Urinary bladder (tissue), 4 donors: ENCODE measurements around the gene AKAP14. TPM values are rescaled to one million over a fixed set of nuclear protein-coding genes. Genes with fewer than 3 reads are reported as not detected.

Source experiments
- DNase-seq: peaks from one replicate; pipeline ENCODE4 v3.0.0-alpha.2; 2015; ENCODE audit errors: extremely low spot score
- H3K27ac ChIP-seq: one replicate; pipeline ENCODE4 v1.5.1; 2013; ENCODE audit warnings: low read depth, mild to moderate bottlenecking, moderate library complexity
- H3K36me3 ChIP-seq: one replicate; pipeline ENCODE4 v1.6.1; 2013; ENCODE audit warnings: mild to moderate bottlenecking, moderate library complexity; ENCODE audit not compliant: insufficient read depth
- H3K4me1 ChIP-seq: one replicate; pipeline ENCODE4 v1.6.1; 2013; ENCODE audit warnings: mild to moderate bottlenecking, moderate library complexity; ENCODE audit not compliant: insufficient read depth
- H3K4me3 ChIP-seq: one replicate; pipeline ENCODE4 v1.5.1; 2013; ENCODE audit warnings: low read depth, low read length
- WGBS: extraction: QIAGEN DNeasy Blood & Tissue Kit; methylation state at CpG from one replicate; pipeline ENCODE4 v1.1.7; 2013; 5-methylcytosine and 5-hydroxymethylcytosine counted together
- polyA plus RNA-seq: library from polyadenylated mRNA; stranded (reverse); fragments of 200-250 nt; gene quantifications from one replicate; pipeline ENCODE4 v1.2.3, GENCODE V29; 2013
- total RNA-seq: library from RNA; depleted of rRNA; stranded (reverse); fragments of >200 nt; gene quantifications from one replicate; pipeline ENCODE4 v1.2.3, GENCODE V29; 2014
- donor health status: healthy with polysubstance abuse.
- donor health status: healthy.

The AKAP14 gene
- total RNA-seq, result not detected
- polyA plus RNA-seq, result not detected

DNA sequence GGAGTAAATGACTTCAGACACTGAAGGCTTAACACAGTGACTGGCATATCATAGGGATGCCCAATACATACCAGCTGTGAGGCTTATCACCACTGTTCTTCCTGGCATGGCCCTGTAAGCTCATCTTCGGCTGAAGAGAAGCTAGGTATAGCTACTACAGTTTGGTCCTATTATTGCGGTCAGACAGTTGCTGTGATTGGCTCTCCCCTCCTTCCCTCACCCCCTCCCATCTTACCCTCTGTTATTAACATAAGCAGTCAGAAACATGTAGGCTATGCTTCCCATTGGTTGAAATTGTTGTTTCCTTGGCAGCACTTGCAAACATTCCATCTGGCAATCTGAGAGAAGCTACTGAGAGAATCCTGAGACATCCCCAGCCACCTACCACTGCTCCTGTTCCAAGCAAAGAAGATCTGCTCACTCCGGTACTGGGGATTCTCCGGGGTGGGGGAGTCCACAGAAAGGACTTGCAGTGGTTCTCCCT, at the start of gene AKAP14:
Gene AKAP14, plus strand, starts transcription at position 51 of the 484 bp plus-strand sequence. CDS start 7,331 bp downstream, outside the sequence.
- Histone ChIP-seq H3K4me1 (no peaks in the 10 kb centered on the region), H3K36me3 (no peaks in the 10 kb centered on the region), H3K4me3 (no peak within 1 kb of the TSS), H3K27ac (no peak within 1 kb of the TSS)
- DNase-seq, result no peak
- 33% methylated on average over 4 of the region's 4 CpGs for WGBS

DNA sequence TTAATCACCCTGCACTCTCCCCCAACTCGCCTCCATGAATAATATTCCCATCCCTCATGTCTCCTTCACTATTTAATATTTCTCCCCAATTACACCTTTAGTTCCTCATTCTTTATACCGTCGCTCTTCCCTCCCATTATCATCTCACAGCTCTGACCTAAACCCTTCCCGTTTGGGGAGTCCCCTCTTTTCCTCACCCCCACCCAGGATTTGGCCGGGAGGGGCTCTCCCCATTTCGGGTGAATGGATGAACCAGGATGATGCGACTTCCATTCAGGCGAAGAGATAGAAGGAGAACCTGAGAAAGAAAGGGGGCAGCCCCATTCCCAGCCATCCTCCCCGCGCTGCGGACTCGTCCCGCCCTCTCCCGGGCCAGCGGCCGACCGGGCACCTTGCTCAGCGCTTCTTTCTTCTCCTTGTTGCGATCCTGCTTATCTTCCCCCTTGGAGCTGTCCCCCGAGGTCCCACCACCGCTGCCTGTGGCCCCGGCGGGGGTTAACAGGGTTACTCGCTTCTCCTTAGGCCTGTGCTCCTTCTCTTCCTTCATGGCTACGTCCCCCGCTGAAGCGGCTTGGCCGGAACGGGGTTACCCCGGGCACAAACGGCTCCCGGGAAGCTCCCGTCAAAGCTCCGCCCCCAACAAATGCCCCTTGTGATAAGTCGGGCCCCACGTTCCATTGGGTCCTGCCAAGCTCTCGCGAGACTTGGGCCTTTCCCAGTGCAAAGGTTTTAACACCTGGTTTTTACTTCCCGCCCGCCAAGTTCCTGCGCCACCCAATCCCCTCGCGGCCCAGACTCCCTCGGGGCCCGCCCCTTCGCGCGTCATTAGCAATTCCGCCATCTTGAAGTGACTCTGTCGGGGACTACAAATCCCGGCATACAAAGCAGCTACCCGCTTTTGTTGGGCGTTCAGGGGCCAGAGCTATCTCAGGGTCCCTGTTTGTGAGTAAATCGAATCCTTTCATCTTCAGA, 43.0 kb upstream of the AKAP14 start, which contains the start of gene UPF3B:
Gene UPF3B, minus strand, starts transcription at position 582 of the 972 bp plus-strand sequence. Its CDS starts 35 bp downstream, at position 547.
- under 1% methylated on average over 53 of the region's 54 CpGs for WGBS
- no peaks in the 10 kb centered on the region for H3K36me3 ChIP-seq
- DNase-seq, result peak; percentile 91
- H3K27ac ChIP-seq, result peak within 1 kb of the TSS; percentile 94
- no peaks in the 10 kb centered on the region for H3K4me1 ChIP-seq
- H3K4me3 ChIP-seq, result peak within 1 kb of the TSS; percentile 63

DNA sequence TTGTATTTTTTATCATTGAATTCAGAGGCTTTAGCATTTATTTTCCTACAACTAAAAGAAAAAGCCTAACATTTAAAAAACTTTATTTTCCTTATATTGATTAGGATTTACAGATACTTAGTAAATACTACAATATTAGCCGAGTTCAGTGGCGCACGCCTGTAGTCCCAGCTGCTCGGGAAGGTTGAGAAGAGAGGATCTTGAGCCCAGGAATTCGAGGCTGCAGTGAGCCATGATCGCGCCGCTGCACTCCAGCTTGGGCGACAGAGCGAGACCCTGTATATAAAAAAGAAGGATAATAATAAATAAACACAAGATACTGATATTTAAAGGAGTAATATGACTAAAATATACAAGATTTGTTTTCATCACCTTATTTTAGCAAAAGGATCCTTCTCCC, 42.2 kb upstream of the AKAP14 start:
- no peaks in the 10 kb centered on the region for H3K36me3 ChIP-seq
- no peak for DNase-seq
- no peaks in the 10 kb centered on the region for H3K4me1 ChIP-seq
- no peak overlapping the region for H3K27ac ChIP-seq
- peak overlapping the region; percentile 31 for H3K4me3 ChIP-seq
- 16% methylated on average over 10 of the region's 10 CpGs for WGBS

DNA sequence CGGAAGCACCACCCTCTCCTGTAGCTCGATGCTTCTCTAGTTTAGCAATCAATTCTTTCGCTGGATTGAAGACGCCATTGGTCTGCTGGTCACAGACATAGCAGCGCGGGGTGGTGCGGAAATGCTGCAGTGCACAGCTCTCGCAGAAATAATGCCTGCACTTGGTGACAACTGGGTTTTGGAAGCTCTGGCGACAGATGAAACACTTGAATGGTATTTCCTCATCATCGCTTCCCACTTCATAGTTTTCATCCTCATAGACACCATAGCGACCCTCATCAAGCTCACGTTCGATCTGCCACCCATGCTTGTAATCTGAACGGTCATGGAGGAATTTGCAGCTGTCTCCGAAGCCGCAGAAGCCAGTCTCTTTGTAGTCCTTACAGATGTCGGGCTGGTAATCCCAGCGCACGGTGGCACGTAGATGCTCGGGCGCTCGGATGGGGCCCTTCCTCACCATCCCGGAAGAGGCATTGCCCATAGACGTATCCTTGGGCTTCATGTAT, 25.0 kb upstream of the AKAP14 start:
- H3K4me1 ChIP-seq, result no peaks in the 10 kb centered on the region
- H3K27ac ChIP-seq, result peak overlapping the region; percentile 78
- peak overlapping the region; percentile 72 for H3K4me3 ChIP-seq
- H3K36me3 ChIP-seq, result no peaks in the 10 kb centered on the region
- no peak for DNase-seq
- under 1% methylated on average over 25 of the region's 25 CpGs for WGBS

DNA sequence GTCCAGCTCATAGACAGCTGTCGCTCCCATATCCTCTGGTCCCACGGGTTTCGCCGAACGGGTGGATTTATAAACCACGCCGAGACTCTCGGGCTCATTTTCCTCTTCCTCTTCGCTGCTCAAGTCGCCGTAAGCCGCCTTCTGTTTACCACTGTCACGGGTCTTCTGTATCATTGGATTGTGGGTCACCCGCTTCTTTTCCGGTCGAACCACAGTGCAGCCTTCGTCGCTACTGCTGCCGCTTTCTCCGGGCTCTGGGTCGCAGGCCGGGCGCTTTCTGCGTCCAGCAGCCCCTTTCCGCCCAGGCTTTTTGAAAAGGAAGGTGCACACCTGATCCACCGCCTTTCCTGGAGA, 24.5 kb upstream of the AKAP14 start:
- 0% methylated on average over 26 of the region's 26 CpGs for WGBS
- no peaks in the 10 kb centered on the region for H3K4me1 ChIP-seq
- H3K36me3 ChIP-seq, result no peaks in the 10 kb centered on the region
- DNase-seq, result no peak
- H3K4me3 ChIP-seq, result peak overlapping the region; percentile 72
- H3K27ac ChIP-seq, result peak overlapping the region; percentile 78

GRCh38 chrX:119871599-119872395, 23.9 kb upstream of the AKAP14 start, which contains the start of the genes NDUFA1 and RNF113A:
TSS of gene NDUFA1 (plus strand) at chrX:119871832. CDS start at chrX:119871912, 80 bp downstream.
TSS of gene RNF113A (minus strand) at chrX:119871733. CDS start at chrX:119871613, 120 bp downstream.
- DNase-seq, result peak; percentile 71
- under 1% methylated on average over 62 of the region's 62 CpGs for WGBS
- peak within 1 kb of the TSS; percentile 72 for H3K4me3 ChIP-seq
- no peaks in the 10 kb centered on the region for H3K36me3 ChIP-seq
- H3K27ac ChIP-seq, result peak within 1 kb of the TSS; percentile 97
- H3K4me1 ChIP-seq, result no peaks in the 10 kb centered on the region

DNA sequence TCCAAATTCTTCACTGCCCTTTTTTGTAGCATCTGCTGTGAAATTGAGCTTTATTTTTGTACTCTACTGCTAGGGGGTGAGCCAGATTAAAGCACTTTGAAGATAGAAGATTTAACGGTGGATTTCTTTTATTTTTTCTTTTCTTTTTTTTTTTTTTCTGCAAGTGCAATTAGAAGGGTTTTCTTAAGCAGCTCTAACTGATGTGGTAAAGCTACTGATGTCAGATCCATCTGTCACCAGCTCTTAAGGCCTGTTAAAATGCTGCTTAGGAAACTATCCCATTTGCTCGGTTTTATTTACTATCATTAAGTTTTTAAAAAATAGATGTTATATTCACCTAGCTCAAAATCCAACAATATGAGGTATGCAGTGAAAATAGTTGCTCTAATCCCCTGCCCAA, 17.0 kb upstream of the AKAP14 start:
- Histone ChIP-seq H3K27ac (no peak overlapping the region), H3K36me3 (no peaks in the 10 kb centered on the region), H3K4me3 (no peak overlapping the region), H3K4me1 (no peaks in the 10 kb centered on the region)
- no peak for DNase-seq
- WGBS, result 57% methylated on average over 2 of the region's 2 CpGs

DNA sequence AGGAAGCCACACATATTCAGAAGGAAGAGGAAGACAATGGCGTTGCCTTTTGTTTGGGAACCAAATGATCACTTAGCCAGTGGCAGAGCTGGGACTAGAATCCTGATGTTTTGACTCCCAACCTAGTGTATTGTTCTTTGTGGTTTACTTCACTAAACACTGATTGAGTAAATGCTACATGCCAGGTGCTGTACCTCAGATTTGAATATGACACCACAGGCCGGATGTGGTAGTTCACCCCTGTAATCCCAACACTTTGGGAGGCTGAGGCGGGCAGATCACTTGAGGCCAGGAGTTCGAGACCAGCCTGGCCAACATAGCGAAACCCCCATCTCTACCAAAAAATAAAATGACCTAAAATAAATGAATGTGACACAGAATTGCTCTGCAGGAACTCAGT, 15.6 kb upstream of the AKAP14 start:
- 81% methylated on average over 5 of the region's 5 CpGs for WGBS
- no peak overlapping the region for H3K4me3 ChIP-seq
- no peaks in the 10 kb centered on the region for H3K4me1 ChIP-seq
- no peaks in the 10 kb centered on the region for H3K36me3 ChIP-seq
- H3K27ac ChIP-seq, result no peak overlapping the region
- DNase-seq, result no peak

DNA sequence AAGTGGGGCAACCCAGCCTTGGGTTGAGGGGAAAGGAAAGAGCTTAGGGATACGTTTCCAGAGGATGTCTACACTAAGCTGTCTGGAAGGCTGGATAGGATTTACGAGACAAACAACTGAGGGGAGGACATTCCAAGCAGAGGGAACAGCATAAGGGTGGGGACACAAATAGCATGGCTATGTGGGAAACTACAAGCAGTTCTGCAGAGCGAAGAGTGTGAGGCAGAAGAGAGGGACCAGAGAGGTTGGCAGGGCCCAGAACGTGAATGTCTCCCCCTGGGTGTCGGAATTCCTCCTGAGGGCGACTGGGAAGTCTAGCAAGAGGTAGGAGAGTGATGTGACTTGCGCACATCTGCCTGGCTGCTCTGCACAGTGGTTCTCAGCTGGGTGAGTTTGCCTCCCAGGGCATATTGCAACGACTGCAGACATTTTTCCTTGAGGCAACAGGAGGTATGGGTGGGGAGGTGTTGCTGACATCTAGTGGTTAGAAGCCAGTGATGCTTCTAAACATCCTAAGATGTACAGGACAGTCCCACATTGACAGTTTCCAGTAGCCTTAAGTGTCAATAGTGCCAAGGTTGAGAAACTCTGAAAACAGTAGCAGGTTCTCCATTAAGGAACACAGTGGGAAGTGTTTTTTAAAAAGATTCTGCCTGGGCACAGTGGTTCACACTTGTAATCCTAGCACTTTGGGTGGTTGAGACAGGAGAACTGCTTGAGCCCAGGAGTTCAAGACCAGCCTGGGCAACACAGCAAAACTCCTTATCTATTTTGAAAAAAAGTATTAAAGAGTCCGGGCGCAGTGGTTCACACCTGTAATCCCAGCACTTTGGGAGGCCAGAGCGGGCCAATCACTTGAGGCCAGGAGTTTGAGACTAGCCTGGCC, 14.9 kb upstream of the AKAP14 start:
- H3K4me3 ChIP-seq, result no peak overlapping the region

GRCh38 chrX:119885554-119886428, 9.9 kb upstream of the AKAP14 start:
- no peaks in the 10 kb centered on the region for H3K4me1 ChIP-seq
- WGBS, result 86% methylated on average over 11 of the region's 11 CpGs

More for the DNA sequence above, 14.9 kb upstream of the AKAP14 start:
- H3K4me1 ChIP-seq, result no peaks in the 10 kb centered on the region
- H3K27ac ChIP-seq, result no peak overlapping the region
- no peak for DNase-seq
- H3K36me3 ChIP-seq, result no peaks in the 10 kb centered on the region
- WGBS, result 44% methylated on average over 11 of the region's 11 CpGs

GRCh38 chrX:119887721-119888425, 7.8 kb upstream of the AKAP14 start:
- no peaks in the 10 kb centered on the region for H3K36me3 ChIP-seq
- no peak overlapping the region for H3K4me3 ChIP-seq
- no peaks in the 10 kb centered on the region for H3K4me1 ChIP-seq
- WGBS, result 5% methylated on average over 40 of the region's 40 CpGs
- H3K27ac ChIP-seq, result no peak overlapping the region
- no peak for DNase-seq

More at GRCh38 chrX:119885554-119886428, 9.9 kb upstream of the AKAP14 start:
- Histone ChIP-seq H3K4me3 (no peak overlapping the region), H3K27ac (no peak overlapping the region), H3K36me3 (no peaks in the 10 kb centered on the region)
- no peak for DNase-seq
